Hippocampal formation (tissue), 2 donors: ENCODE results near the gene SLC1A3.
"Not testable (repeated sequence)": the region's sequence is repeated elsewhere in the genome, so short reads cannot be mapped to it uniquely, and the experiment has no call there.

Experiments used
- DNase-seq, 2 donors: peaks; one replicate each; lab custom pipeline; 2025; lab: John Stamatoyannopoulos, UW

Gene SLC1A3

DNA sequence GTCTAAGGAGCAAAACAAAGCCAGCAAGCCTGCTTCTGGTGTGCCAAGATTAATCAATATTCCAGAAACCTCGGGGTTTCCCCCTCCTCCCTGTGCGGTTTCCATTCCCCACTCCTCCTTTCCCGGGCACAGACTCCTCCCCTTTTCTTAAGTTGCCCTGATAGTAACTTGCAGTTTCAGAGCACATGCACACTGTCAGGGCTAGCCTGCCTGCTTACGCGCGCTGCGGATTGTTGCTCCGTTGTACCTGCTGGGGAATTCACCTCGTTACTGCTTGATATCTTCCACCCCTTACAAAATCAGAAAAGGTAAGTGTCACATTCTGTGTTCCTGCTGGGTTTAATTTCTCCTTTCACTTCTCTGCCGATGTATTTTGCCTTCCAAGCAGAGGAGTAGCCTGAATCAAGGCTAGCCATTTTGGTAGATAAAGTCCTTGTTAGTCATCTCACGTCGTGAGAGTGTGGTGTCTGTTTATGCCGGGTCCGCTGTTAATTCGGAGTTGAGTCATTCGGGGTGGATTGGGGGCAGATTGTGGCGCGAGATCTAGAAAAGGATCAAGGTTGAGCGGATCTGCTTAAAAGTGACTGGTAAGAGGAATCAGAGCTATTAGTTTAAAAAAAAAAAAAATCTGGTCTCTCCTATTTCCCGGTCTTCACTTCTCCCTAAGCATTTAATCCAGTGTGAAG, at the start of gene SLC1A3:
TSS of gene SLC1A3 (plus strand) at position 179 of the 686 bp plus-strand sequence. CDS start 1,818 bp downstream, outside the sequence.
- peak; percentile 70 to 81 for DNase-seq

DNA sequence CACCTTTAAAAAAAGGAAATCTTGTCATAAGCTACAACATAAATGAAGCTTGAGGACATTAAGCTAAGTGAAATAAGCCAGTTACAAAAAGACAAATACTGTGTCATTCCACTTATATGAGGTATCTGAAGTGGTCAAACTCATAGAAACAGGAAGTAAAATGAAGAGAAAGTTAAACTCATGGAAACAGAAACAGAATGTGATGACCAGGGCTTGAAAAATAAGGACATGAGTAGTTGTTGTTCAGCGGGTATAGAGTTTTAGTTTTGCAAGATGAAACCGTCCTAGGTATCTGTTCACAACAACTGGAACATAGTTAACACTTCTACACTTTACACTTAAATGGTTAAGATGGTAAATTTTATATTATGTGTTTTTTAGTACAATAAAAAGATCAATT, 47.8 kb upstream of the SLC1A3 start:
- no peak for DNase-seq

DNA sequence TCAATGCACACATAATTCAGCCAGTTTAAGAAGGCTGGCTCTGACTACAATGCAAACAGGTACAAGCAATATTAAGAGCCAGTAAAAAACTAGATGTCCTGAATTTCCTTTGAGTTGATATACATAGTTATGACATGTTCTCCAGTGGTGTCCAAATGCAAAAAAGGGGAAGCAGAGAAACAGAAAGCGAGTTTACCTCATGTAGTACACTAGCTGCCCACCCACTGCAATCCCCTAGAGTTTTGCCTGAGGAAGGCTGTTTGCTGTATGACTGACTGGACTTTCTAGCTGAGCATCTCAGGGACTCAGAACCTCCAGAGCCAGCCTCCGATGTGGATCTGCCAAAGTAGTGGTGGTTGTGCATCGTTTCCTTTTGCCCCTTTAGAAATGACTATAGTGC, 44.8 kb upstream of the SLC1A3 start:
- no peak for DNase-seq

DNA sequence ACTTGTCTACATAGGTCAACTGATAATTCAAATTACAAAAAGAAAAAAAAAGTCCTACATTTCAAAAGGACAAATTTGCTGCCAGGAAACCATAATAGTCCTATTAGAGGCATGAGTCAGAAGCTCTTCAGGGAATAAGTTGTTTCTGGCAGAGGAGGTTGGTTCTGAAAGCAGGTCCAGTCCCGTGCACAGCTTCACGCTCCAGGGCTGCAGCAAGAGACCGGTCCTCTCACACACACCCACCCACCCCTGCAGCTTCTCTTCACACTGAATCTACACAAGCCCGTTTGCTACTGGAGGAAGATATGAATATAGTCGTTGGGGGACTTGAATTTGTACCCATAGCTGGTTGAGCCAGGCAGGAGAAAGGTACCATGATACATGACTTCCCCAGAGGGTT, 36.9 kb upstream of the SLC1A3 start:
- no peak for DNase-seq

DNA sequence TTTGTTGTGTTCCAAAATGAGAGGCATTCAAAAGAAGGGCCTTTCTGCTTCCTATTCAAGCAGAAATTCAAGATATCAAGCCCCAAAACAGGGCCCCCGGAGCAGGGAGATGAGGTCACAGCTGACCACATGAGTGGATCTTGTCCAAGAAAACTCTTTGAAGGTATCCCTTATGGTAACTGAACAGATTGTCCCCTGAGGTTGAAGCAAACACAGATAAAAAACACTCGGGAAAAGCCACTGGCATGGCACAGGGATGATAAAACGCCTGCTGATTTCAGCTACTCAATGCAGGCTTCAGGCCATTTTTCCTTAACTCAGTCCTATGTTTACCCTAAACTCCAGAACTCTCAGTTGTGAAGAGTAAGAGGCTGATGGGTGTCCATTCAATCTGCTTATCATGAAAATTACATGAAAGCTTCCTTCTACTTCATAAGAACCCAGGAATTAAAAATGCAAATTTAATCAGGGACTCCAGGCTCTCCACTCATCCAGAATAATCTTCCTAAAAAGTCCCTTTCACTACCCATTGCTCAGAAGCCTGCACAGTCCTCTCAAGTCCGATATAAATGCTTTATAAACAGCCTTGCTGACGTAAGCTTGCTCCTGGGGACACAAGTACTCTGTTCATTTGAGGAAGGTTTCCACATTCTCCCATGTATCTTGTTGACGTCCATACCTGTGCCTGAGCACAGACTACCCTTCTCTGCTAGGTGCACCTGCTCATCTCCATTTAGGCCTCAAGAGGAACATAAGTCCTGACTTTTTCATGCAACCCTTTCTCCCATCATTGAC, 35.9 kb upstream of the SLC1A3 start:
- peak in 1 of 2 donors; percentile 9 for DNase-seq

DNA sequence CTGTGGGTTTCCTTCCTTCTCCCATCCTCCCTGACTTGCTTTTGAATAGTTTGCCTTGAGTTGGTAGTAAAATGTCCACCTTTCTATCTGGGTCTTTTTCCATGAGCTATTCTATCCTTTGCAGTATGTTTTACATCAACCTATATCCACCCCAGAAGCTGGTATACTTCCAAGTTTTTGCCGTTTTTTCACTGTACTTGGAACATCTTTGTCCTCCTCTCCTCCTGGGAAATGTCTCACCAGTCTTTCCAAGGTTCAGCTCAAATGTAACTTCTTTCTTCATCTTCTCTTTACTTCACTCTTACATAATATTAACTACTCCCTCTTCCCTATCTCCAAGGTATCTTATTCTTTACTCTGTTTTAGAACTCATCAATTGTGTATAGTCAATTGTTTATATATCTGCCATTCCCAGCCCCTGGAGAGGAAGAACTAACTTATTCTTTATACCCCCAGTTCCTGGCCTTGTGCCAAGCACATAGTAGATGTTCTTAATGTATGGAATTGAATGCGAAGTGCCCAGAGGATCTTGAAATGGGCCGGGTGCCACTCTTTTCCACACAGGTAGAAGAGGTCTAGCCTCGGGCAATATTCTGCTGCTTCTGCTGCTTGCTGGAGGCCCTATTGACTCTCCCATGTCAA, 34.9 kb upstream of the SLC1A3 start:
- DNase-seq = no peak

DNA sequence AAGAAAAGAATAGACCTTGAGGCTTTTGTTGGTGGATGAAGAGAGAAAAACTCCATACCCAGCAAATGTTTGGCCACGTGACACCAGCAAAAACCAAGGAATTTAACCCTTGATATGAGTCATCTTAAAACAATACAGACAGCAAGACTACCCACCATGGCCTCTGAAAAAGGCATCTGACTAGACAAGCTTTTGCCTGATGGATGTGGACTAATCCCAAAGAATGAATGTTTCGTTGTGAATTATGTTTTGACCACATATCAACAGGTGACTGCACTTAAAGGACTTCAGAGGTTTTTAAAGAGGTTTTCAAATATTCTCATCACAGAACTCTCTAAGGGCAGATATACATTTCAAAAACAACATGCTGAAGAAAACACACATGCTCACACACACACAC, 33.0 kb upstream of the SLC1A3 start:
- DNase-seq = no peak

DNA sequence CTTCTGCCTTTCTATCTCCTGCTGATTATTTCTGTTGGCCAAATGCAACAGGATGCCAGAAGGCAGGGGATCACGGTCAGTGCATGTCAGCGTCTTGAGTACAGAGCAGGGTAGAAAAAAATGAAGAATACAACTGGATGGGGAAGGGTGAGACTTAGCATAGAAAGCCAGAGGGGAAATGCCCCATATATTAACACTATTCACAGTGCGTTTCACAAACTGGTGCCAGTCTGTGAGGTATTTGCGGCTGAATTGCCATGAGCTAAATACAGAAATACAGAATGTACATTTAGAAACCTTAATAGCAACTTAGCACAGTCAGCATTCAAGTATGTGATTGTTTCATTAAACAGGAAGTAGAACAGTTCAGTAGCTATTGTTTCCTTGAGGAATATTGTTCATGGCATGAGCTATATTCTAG, 31.0 kb upstream of the SLC1A3 start:
- DNase-seq = no peak

DNA sequence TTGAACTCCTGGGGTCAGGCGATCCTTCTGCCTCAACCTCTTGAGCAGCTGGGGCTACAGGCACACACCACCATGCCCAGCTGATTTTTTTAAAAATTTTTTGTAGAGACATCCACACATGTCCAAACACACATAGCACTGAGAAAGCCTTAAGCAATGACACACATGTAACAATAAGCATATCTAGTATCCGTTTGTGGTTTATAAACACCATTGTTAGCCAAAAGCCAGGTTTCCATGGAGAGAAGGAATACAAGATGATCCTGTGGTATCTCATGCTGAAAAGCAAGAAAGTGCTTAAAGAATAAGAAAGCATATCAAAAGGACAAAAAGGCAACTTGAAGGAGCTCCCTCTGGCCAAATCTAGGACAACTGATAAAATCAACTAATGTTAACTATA, 29.7 kb upstream of the SLC1A3 start:
- no peak for DNase-seq

DNA sequence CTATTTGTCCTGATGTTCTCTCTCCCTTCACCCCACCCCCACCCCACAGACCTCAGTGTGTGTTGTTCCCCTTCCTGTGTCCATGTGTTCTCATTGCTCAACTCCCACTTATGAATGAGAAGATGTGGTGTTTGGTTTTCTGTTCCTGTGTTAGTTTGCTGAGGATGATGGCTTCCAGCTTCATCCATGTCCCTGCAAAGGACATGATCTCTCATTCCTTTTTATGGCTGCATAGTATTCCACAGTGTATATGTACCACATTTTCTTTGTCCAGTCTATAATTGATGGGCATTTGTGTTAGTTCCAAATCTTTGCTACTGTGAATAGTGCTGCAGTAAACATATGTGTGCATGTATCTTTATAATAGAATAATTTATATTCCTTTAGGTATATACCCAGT, 26.5 kb upstream of the SLC1A3 start:
- DNase-seq = not testable (repeated sequence)

DNA sequence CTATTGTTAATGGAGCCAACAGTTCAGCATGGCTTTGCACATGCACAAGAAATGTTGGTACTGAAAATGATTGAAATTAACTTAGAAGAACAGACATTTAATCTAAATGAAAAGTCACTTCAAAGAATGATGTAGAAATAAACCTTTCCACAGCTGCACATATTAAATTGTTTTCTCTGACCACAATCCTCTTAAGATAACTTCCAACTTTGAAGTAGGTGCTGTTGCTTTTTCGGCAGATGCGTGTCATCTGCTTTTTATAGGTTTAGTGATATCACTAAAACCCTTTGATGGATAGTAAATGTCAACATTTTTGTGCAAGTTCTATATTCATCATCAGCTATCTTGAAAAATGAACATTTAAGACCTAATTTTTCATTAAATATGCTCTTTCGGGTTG, 25.3 kb upstream of the SLC1A3 start:
- no peak for DNase-seq

DNA sequence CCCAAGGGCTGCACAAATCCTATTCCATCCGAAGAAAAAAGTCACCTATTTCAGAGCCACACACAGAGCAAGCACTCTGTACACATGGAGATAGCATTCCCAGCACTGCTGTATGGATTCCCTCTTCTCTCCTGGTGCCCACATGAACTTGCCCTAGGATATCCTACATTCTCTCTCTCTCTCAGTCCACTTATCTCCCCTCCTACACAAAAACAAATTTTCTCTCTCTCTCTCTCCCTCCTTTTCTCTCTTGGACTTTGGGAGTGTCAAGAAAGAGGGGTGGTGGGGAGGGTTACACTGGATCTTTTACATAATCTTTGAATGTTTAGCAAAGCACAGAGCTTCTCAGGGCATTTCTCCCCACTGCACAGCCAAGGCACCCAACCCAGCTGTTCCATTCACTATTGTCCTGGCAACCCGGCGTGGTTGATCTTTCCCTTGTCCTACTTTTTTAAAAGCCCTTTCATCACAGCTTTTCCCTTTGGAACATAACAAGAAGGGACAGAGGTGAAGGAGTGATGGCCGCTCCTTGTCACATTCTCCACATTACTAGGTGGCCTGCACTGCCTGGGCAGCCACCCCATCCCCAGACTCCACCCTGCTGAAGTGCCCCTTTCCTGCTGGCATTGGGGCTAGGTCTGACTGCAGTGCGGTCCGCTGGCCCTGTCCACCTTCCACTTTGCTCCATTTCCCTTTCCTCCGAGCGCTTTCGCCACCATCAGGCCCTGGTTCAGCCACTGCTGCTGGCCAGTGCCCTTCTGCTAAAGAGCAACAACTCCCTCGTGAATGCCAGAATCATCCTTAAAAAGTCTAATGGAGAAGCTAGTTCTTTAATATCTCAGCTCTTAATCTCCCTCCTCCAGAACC, 22.2 kb upstream of the SLC1A3 start:
- DNase-seq = peak in 1 of 2 donors; percentile 32

DNA sequence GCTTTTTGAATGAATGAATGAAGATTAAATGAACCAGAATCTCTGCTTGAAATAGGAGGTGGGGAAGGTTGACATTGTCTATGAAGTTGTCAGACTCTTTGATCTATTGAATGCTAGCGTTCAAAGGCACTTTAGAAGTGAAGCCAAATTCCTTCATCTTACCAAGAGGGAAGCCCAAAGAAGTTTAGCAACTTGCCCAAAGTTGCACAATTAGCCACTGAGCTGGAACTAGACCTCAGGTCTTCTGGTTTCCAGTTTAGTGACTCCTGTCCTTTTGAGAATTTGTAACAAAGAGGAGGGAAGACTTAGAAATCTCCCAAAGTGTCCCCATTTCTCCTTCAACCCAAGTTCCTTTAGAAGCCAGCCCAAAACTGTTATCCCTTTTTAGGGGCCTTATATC, 20.7 kb upstream of the SLC1A3 start:
- DNase-seq = no peak

DNA sequence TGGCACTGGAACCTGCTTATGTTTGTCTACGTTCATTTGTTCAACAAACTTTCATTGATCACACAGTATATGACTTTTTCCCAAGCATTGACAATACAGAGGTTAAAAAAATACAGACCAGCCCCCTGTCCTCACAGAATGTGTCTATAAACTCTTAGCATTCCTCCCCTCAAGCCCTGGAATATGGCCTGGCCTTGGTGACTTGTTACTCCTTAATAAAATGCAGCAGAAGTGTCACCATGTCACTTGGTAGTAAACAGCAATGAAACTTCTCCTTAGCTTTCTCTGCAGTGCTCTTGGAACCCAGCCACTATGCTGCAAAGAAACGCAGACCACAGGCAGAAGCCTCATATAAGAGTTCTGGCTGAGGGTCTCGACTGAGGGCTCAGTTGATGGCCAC, 19.1 kb upstream of the SLC1A3 start:
- no peak for DNase-seq

DNA sequence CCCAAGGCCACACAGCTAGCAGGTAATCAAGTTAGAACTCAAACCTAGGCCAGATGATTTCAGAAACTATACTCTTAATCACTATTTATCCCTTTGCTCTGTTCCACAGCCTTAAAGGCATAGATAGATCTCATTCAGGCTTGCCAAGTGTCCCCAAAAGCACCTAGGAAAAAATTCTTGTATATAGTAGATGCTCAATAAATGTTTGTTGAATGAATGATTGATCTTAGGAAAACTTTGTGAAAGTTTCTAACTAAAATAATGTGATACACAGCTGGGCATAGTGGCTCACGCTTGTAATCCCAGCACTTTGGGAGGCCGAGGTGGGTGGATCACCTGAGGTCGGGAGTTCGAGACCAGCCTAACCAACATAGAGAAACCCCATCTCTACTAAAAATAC, 16.7 kb upstream of the SLC1A3 start:
- DNase-seq = not testable (repeated sequence)

DNA sequence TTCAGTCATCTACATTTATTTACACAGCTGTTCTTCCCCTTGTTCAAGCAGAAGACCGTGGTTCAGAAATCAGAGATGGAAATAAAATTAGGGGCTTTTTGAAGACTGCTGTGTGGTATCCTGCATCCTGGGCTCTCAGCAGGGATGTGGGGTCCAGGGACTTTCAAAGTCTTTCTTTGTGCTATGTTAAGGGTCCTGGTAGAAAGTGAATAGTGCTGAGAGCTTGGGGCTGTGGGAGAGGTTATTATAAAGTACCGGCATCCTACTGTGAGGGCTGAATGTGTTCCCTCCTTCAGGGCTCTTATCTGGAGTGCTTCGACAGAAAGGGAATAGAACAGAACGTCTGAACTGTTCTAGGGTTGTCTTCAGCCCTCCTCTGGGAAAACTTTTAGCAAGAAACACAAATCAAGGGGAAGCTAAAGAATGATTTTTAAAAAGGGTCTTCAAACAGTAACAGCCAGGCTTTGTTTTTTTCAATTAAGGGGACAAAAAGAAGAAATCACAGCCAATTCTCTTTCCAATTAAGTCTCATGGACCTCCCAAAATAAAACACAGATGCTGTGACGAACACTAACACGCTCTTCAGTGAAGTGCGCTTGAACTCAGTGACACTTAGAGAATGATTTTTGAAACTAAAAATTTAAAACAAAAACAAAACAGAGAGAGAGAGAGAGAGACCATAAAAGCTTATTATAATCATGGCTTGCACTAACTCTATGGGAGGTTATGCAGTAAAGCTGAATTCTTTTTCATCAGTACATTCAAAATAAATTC, 15.7 kb upstream of the SLC1A3 start:
- no peak for DNase-seq

DNA sequence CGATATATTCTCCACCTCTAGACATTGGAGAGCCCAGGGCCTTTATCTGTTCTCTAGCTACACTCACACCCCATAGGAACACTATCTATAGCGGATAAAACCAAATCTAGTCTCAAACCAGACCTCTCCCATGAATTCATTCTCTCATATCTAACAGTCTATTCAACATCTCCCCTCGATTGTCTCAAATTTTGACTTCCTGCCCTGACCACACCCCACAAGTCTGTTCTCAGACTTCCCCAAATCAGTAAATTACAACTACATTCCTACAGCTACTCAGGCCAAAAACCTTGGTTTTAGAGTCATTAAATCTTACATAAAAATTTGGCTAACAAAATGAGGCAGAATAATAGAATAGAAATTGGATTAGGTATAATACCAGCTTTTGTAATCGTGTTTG, 12.5 kb upstream of the SLC1A3 start:
- DNase-seq = no peak

DNA sequence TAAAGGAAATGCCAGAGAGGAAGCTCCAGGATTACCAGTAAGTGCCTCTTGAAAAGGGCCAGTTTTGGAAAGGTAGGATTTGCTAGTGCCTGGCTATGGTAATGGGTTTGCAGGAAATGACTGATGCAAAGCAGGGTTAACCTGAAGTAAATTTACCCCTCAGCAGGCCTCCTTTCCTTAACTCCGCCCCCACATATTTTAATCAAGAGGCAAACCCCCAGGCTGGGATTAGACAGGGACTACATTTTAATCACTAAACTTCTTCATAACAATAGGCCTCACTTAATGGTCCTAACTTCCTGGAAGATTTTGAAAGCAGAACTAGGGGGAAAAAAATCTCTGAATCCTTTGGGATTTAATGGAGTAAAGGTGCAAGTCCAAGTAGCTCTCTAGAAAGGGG, 10.2 kb upstream of the SLC1A3 start:
- DNase-seq = no peak

DNA sequence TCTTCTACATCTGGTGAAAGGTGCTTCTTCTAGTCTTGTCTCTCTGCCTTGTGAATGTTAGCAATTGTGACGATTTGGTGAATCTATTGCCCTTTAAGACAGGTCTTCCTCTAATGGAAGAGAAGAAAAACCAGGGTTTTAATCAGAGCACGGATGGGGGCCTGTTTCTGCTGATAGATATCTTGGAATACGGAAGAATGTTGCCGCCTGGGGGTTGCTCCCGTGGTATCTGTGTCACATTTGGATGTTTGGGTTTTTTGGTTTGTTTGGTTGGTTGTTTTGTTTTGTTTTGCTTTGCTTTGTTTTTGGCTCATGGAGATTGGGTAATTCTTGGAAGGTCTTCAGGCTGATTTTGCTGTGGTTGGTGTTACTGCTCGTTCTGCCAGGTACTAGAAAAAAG, 9.7 kb upstream of the SLC1A3 start:
- DNase-seq = no peak

DNA sequence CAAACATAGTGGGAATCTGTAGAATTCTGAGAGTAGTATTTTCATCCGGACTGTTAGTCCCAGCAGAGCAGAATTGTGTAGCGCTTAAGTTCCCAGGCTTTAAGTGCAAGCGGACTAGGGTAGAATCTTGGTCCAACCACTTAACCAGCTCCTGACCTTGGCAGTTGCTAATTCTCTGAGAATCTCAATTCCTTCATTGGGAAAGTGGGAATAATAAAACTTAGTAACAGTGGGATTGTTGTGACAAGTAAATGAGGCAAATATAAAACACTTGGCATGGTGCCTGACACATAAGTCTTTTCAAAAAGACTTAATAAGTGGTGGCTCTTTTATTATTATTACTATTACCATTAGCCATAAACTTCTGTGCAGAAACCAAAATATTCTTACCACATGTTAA, 8.4 kb upstream of the SLC1A3 start:
- DNase-seq = no peak
